AG09309 (cell line): Measurements from ENCODE around the gene PSD2.

Source experiments
- DNase-seq: peaks from one replicate; pipeline ENCODE4 v3.0.0-alpha.2; 2010; ENCODE audit warnings: low read depth
- H3K4me3 ChIP-seq: 2 replicates; pipeline ENCODE4 v1.5.1; 2011; ENCODE audit warnings: mild to moderate bottlenecking, low read depth, low read length, moderate library complexity; ENCODE audit not compliant: control insufficient read depth
- CTCF ChIP-seq: IDR thresholded peaks from 2 replicates; pipeline ENCODE4 v1.5.1; 2011; ENCODE audit warnings: mild to moderate bottlenecking, low read depth, low read length, inconsistent platforms; ENCODE audit not compliant: insufficient read depth, control insufficient read depth; ENCODE audit errors: missing control alignments

Gene PSD2

GRCh38 chr5:139770722-139771121 lies 24.9 kb upstream of the PSD2 start:
- H3K4me3 ChIP-seq = no peak overlapping the region
- DNase-seq = no peak
- TF ChIP-seq CTCF = no peak

GRCh38 chr5:139772089-139772791 lies 23.4 kb upstream of the PSD2 start:
- no peak for DNase-seq
- H3K4me3 ChIP-seq = no peak overlapping the region
- no peak for TF ChIP-seq CTCF

- no peak for DNase-seq
- no peak overlapping the region for H3K4me3 ChIP-seq
- no peak for TF ChIP-seq CTCF
These were observed 22.5 kb upstream of the PSD2 start for GRCh38 chr5:139772927-139773690.

GRCh38 chr5:139774980-139775661 lies 20.5 kb upstream of the PSD2 start:
- TF ChIP-seq CTCF = peak; percentile 88
- no peak for DNase-seq
- no peak overlapping the region for H3K4me3 ChIP-seq

GRCh38 chr5:139775872-139776271 lies 19.7 kb upstream of the PSD2 start:
- no peak overlapping the region for H3K4me3 ChIP-seq
- TF ChIP-seq CTCF = no peak
- DNase-seq = no peak

- H3K4me3 ChIP-seq = no peak overlapping the region
- TF ChIP-seq CTCF = no peak
- DNase-seq = no peak
These were observed 18.7 kb upstream of the PSD2 start for GRCh38 chr5:139776861-139777260.
